MCF 10A (cell line): ENCODE measurements around the gene GUCY1A2. TPM values are rescaled to one million over a fixed set of nuclear protein-coding genes. Genes with fewer than 3 reads are reported as not detected.

Source experiments
- BruUV-seq: library from RNA; stranded (reverse); fragments of 400-500 nt; replicated peaks from 2 replicates; lab custom pipeline; 2021; lab: Mats Ljungman, UMichigan
- CTCF ChIA-PET: fragments of 300-600 bp; sonication (Branson Sonifier 250); formaldehyde crosslinking; extraction: SDS; loops from one replicate; lab custom pipeline; 2021; ENCODE audit warnings: antibody characterized with exemption, inconsistent platforms; lab: Yijun Ruan, JAX
- POLR2A ChIA-PET: fragments of 300-600, 350-650 bp; sonication (Branson Sonifier 250); formaldehyde crosslinking; extraction: SDS; loops from one replicate; lab custom pipeline; 2020; ENCODE audit warnings: antibody characterized with exemption, inconsistent platforms; lab: Yijun Ruan, JAX
- DNase-seq: peaks from one replicate; pipeline ENCODE4 v3.0.0-alpha.2; 2018; ENCODE audit not compliant: unreplicated experiment
- H3K27ac Mint-ChIP-seq: one replicate; pipeline ENCODE4 v1.8.0; 2022; ENCODE audit warnings: mild to moderate bottlenecking, low read depth, mixed read lengths; ENCODE audit not compliant: unreplicated experiment
- H3K27me3 Mint-ChIP-seq: one replicate; pipeline ENCODE4 v1.8.0; 2022; ENCODE audit warnings: mixed read lengths; ENCODE audit not compliant: insufficient read depth, unreplicated experiment
- H3K36me3 Mint-ChIP-seq: one replicate; pipeline ENCODE4 v1.8.0; 2022; ENCODE audit warnings: mild to moderate bottlenecking, moderate library complexity, mixed read lengths; ENCODE audit not compliant: insufficient read depth, unreplicated experiment
- H3K4me1 Mint-ChIP-seq: one replicate; pipeline ENCODE4 v1.8.0; 2022; ENCODE audit warnings: mixed read lengths; ENCODE audit not compliant: insufficient read depth, unreplicated experiment
- H3K4me3 Mint-ChIP-seq: one replicate; pipeline ENCODE4 v1.8.0; 2022; ENCODE audit warnings: mild to moderate bottlenecking, moderate library complexity, mixed read lengths; ENCODE audit not compliant: unreplicated experiment
- H3K9me3 Mint-ChIP-seq: one replicate; pipeline ENCODE4 v1.8.0; 2022; ENCODE audit warnings: mixed read lengths; ENCODE audit not compliant: unreplicated experiment
- intact Hi-C: fragments of 100-400 bp; cut with micrococcal nuclease; formaldehyde crosslinking; loops from 2 replicates; pipeline ENCODE4 v1.14.1; 2022
- total RNA-seq: library from RNA; stranded (reverse); gene quantifications from 2 replicates; pipeline ENCODE4 v1.2.3, GENCODE V29; 2022
- TF ChIP-seq, protein P1 (sequence below): fragments of 200-600 bp; IDR thresholded peaks from one replicate; pipeline ENCODE4 v1.8.0; 2022; ENCODE audit warnings: antibody characterized with exemption, mild to moderate bottlenecking; ENCODE audit not compliant: unreplicated experiment

GUCY1A2 gene
- total RNA-seq, 1 experiment from 2014 or later = 0.09 TPM

DNA sequence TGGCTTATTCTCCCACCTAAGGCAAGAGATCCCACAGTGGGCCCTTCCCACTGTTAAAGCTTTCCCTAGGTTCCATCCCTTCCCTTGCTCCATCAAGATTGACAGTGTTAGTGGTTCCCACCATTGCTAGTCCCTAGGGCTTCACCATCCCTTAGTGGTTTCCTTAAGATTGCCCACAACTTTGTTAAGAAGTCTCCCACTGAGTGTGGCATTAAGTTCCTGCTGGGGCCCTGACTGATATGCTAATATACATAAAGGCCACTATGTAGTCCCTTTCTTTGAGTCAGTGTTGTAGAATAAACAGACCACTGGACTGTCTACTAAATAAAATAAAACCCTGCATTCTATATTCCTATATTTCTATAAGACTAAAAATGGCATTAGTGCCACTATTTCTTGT, 176.1 kb downstream of the GUCY1A2 start:
- intact Hi-C loops = no loop called here
- BruUV-seq = no TSS peak
- Mint-ChIP-seq H3K27me3 (no peaks in the 10 kb centered on the region), H3K9me3 (no peaks in the 10 kb centered on the region), H3K4me1 (peaks cover 6% of the 10 kb centered on the region), H3K4me3 (no peak overlapping the region), H3K27ac (no peak overlapping the region), H3K36me3 (no peaks in the 10 kb centered on the region)
- TF ChIP-seq, protein P1, sequence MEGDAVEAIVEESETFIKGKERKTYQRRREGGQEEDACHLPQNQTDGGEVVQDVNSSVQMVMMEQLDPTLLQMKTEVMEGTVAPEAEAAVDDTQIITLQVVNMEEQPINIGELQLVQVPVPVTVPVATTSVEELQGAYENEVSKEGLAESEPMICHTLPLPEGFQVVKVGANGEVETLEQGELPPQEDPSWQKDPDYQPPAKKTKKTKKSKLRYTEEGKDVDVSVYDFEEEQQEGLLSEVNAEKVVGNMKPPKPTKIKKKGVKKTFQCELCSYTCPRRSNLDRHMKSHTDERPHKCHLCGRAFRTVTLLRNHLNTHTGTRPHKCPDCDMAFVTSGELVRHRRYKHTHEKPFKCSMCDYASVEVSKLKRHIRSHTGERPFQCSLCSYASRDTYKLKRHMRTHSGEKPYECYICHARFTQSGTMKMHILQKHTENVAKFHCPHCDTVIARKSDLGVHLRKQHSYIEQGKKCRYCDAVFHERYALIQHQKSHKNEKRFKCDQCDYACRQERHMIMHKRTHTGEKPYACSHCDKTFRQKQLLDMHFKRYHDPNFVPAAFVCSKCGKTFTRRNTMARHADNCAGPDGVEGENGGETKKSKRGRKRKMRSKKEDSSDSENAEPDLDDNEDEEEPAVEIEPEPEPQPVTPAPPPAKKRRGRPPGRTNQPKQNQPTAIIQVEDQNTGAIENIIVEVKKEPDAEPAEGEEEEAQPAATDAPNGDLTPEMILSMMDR = no peak
- no peak for DNase-seq
- ChIA-PET POLR2A (interaction anchor here (0.6 kb wide), 1 partner anchor 130 kb away, joined by 3 read pairs; no protein-coding TSS in a partner anchor), CTCF (no interaction called here)

DNA sequence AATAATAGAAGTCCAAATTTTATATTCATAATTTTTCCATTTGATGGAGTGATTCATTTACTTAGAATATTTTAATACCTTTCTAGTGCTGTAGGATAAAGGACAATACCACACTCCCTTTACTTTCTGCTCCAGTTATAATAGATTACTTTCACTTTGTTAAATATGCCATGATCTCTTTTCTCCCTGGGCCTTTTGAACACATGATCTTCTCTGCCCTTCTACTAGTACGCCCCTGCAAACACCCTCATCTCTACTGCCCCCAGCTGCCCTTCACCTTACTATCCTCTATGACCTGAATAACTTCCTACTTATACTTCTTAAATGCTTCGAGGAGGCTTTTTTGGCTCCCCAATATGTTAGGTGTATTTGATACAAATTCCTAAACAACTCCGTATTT, 177.3 kb downstream of the GUCY1A2 start:
- DNase-seq = no peak
- BruUV-seq = no TSS peak
- peak overlapping the region; percentile 3 for H3K27ac Mint-ChIP-seq
- TF ChIP-seq, protein P1 = no peak
- H3K4me3 Mint-ChIP-seq = peak overlapping the region; percentile 14
- POLR2A ChIA-PET = interaction anchor here (0.5 kb wide), 1 partner anchor 150 kb away, joined by 3 read pairs; no protein-coding TSS in a partner anchor
- CTCF ChIA-PET = interaction anchor here (0.6 kb wide), 1 partner anchor 54 kb away, joined by 3 read pairs; no protein-coding TSS in a partner anchor
- intact Hi-C loops = no loop called here
- H3K27me3 Mint-ChIP-seq = no peaks in the 10 kb centered on the region
- no peaks in the 10 kb centered on the region for H3K36me3 Mint-ChIP-seq
- H3K4me1 Mint-ChIP-seq = peaks cover 6% of the 10 kb centered on the region
- no peaks in the 10 kb centered on the region for H3K9me3 Mint-ChIP-seq

GRCh38 chr11:106840146-106840545, 178.1 kb downstream of the GUCY1A2 start:
- Mint-ChIP-seq H3K36me3 (no peaks in the 10 kb centered on the region), H3K4me3 (no peak overlapping the region), H3K4me1 (peaks cover 6% of the 10 kb centered on the region), H3K9me3 (no peaks in the 10 kb centered on the region), H3K27me3 (no peaks in the 10 kb centered on the region), H3K27ac (no peak overlapping the region)
- DNase-seq = no peak
- TF ChIP-seq, protein P1 = no peak
- no TSS peak for BruUV-seq
- intact Hi-C loops = no loop called here
- CTCF ChIA-PET = no interaction called here
- POLR2A ChIA-PET = no interaction called here

DNA sequence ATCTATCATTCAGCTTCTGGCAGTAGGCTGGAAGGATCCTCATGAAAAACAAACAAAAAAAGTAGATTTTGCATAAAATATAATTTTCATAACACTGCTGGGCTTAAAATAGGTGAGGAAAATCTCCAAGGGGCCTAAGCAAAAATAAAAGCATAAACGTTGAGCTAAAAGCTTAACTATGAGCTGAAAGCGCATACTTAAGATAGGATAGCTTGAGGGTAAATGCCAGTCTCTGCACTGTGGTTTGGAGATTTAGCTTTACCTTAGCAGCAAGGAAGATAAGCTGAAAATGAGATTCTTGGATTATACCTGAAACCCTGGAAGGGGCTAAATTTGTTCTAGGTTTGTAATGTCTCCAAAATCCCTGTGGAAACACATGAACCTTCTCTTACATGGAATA, 183.7 kb downstream of the GUCY1A2 start:
- Mint-ChIP-seq H3K4me3 (no peak overlapping the region), H3K36me3 (no peaks in the 10 kb centered on the region), H3K27ac (no peak overlapping the region), H3K4me1 (no peaks in the 10 kb centered on the region), H3K27me3 (no peaks in the 10 kb centered on the region), H3K9me3 (no peaks in the 10 kb centered on the region)
- CTCF ChIA-PET = no interaction called here
- POLR2A ChIA-PET = interaction anchor here (0.6 to 1.0 kb wide), 2 partner anchors 10 to 50 kb away, joined by 3 read pairs; no protein-coding TSS in a partner anchor
- no TSS peak for BruUV-seq
- intact Hi-C loops = no loop called here
- TF ChIP-seq, protein P1 = no peak
- no peak for DNase-seq
